SK-N-MC (cell line): Measurements from ENCODE around the gene SEPHS1.

Source experiments
- DNase-seq: peaks from one replicate; pipeline ENCODE4 v3.0.0-alpha.2; 2011; ENCODE audit warnings: low read depth, low spot score
- H3K27ac ChIP-seq: fragments of 200-600 bp; sonication (generic); 2 replicates; pipeline ENCODE4 v1.5.1; 2016; ENCODE audit warnings: mixed run types
- H3K36me3 ChIP-seq: fragments of 200-600 bp; sonication (generic); 2 replicates; pipeline ENCODE4 v1.6.1; 2017; ENCODE audit warnings: antibody characterized with exemption, low read length, mixed read lengths; ENCODE audit not compliant: insufficient read depth
- H3K4me3 ChIP-seq: fragments of 200-600 bp; sonication (generic); 2 replicates; pipeline ENCODE4 v1.5.1; 2016
- H3K9ac ChIP-seq: fragments of 200-600 bp; sonication (generic); 2 replicates; pipeline ENCODE4 v1.8.0; 2017; ENCODE audit warnings: mixed run types, mixed read lengths; ENCODE audit not compliant: insufficient read length
- H3K9me3 ChIP-seq: fragments of 200-600 bp; sonication (generic); 2 replicates; pipeline ENCODE4 v1.6.1; 2017; ENCODE audit warnings: low read depth, mild to moderate bottlenecking, antibody characterized with exemption, low read length, moderate library complexity, mixed read lengths
- EZH2 ChIP-seq: fragments of 200-600 bp; sonication (generic); IDR thresholded peaks from one replicate; pipeline ENCODE4 v1.6.1; 2017; ENCODE audit warnings: antibody characterized with exemption
- FOXP2 ChIP-seq: optimal IDR thresholded peaks from 2 replicates; pipeline ENCODE3; 2011; ENCODE audit warnings: mild to moderate bottlenecking, moderate library complexity; ENCODE audit not compliant: insufficient read depth; ENCODE audit errors: extremely low read length, control extremely low read depth
- POLR2AphosphoS5 ChIP-seq: IDR thresholded peaks from 2 replicates; pipeline ENCODE4 v1.6.1; 2012; ENCODE audit warnings: mild to moderate bottlenecking, low read depth, low read length, borderline replicate concordance

Gene SEPHS1

DNA sequence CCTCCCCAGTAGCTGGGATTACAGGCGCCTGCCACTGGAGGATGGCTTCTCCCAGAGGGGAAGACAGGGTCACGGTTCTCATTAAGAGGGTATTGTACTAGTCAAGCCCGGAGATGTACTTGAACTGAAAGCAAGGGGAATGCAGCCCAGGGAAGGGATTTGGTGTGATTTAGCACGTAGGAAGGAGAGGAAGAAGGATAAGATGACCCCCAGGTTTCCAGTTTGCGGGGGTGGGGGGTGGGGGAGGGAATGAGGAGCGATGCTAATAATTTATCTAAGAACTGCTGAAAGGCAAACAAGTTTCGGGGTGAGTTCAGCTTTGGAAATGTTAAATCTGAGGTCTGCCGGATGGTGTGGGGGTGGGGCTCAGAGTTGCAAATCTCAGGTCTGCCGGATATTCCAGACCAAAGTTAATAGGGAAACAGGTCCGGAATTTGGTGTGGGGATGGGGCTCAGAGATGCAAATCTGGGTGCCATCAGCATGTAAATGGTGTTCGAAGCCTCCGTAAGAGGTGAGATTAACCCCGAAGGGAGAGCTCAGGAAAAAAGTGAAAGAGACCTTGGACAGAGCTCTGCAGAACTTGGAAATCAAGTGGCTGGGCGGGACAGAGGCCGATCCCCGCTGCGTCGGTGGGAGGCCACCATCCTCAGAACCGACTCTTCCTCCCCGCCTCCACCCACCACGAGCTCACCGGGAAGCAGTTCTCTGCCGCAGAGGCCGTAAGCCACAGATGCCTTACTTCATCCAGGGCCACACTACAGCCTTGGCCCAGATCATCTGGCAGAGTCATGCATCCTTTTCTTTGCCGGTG is 1.6 kb upstream of the SEPHS1 start:
- no peak overlapping the region for H3K27ac ChIP-seq

DNA sequence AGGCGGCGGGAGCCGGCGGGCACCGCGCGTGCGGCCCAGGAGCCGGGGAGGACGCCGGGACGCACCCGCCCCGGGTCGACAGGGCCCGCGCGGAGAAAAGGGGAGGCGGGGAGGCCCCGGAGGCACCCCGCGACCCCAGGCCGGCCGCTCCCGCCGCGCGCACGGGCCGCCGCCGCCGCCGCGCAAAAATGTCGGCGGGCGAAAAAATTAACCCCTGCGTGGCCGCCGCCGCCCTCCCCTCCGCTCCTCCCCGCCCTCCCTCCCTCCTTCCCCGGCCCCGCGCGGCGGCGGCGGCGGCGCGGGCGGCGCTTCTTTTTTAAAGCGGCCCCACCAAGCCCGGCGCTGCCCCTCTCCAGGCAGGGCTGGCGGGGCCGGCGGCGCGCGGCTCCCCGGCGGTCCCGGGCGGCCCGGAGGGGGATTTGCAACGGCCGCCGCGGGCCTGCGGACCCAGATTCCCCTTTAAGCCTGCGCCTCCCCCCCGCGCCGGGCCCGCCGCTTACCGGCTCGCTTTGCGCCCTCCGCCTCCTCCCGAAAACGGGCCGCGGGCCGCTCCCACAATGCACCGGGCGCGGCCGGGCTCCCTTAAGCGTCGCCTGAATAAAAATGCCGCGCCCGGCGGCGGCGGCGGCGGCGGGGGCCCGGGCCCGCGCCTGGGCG is 465 bp downstream of the SEPHS1 start:
- peak overlapping the region; percentile 64; the same call in 1 of the 2 replicates for H3K4me3 ChIP-seq

More for the DNA sequence above, 1.6 kb upstream of the SEPHS1 start:
- TF ChIP-seq EZH2, result no peak
- no peak for TF ChIP-seq POLR2AphosphoS5
- no peak for TF ChIP-seq FOXP2
- H3K4me3 ChIP-seq, result no peak overlapping the region
- no peak overlapping the region for H3K9ac ChIP-seq
- no peak for DNase-seq
- no peaks in the 10 kb centered on the region for H3K36me3 ChIP-seq
- H3K9me3 ChIP-seq, result no peaks in the 10 kb centered on the region

DNA sequence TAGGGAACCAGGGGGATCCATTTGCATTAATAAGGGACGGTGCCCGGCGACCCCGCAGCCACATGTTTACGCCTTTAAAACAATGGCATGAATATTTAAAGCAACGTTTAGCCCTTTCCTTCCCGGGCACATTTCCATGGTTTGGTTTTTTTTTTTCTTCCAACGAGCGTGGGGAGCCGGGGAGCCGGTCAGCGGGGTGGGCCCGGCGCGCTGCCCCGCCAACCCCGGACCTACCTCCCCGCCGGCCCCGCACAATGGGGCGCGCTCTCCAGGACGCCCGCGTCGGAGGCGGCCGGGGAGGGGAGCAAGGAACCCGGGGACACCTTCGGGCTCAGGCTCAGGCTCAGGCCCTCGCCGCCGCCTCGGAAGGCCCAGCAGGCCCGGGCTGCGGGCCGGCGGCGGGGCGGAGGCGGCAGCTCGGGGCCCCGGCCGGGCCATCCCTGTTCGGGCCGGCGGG is 1.0 kb downstream of the SEPHS1 start:
- H3K9me3 ChIP-seq, result no peaks in the 10 kb centered on the region
- peak overlapping the region; percentile 76 for H3K9ac ChIP-seq
- DNase-seq, result no peak
- H3K36me3 ChIP-seq, result peaks cover 4% of the 10 kb centered on the region; the same call in 1 of the 2 replicates
- peak overlapping the region; percentile 80 for H3K4me3 ChIP-seq
- H3K27ac ChIP-seq, result 0 out of 2 replicates have a peak overlapping the region, but pooled peaks have one; percentile 19
- TF ChIP-seq POLR2AphosphoS5, result no peak
- no peak for TF ChIP-seq FOXP2
- TF ChIP-seq EZH2, result no peak

More for the DNA sequence above, 465 bp downstream of the SEPHS1 start:
- DNase-seq, result no peak
- Histone ChIP-seq H3K36me3 (peaks cover 4% of the 10 kb centered on the region; the same call in 1 of the 2 replicates), H3K9ac (peak overlapping the region; percentile 66), H3K27ac (0 out of 2 replicates have a peak overlapping the region, but pooled peaks have one; percentile 57), H3K9me3 (no peaks in the 10 kb centered on the region)
- no peak for TF ChIP-seq POLR2AphosphoS5
- no peak for TF ChIP-seq EZH2
- no peak for TF ChIP-seq FOXP2

GRCh38 chr10:13346283-13347042 is 1.6 kb downstream of the SEPHS1 start:
- TF ChIP-seq POLR2AphosphoS5, result no peak
- no peak for TF ChIP-seq EZH2
- no peak for TF ChIP-seq FOXP2
- Histone ChIP-seq H3K36me3 (peaks cover 4% of the 10 kb centered on the region; the same call in 1 of the 2 replicates), H3K9ac (peak overlapping the region; percentile 76), H3K27ac (0 out of 2 replicates have a peak overlapping the region, but pooled peaks have one; percentile 19), H3K9me3 (no peaks in the 10 kb centered on the region), H3K4me3 (peak overlapping the region; percentile 80)
- DNase-seq, result no peak

GRCh38 chr10:13340626-13341376 is 7.3 kb downstream of the SEPHS1 start:
- H3K9ac ChIP-seq, result no peak overlapping the region
- DNase-seq, result no peak
- no peaks in the 10 kb centered on the region for H3K9me3 ChIP-seq
- H3K36me3 ChIP-seq, result peaks cover 11% of the 10 kb centered on the region; the same call in 1 of the 2 replicates
- H3K27ac ChIP-seq, result no peak overlapping the region
- TF ChIP-seq EZH2 (no peak), POLR2AphosphoS5 (no peak), FOXP2 (no peak)
- H3K4me3 ChIP-seq, result no peak overlapping the region

DNA sequence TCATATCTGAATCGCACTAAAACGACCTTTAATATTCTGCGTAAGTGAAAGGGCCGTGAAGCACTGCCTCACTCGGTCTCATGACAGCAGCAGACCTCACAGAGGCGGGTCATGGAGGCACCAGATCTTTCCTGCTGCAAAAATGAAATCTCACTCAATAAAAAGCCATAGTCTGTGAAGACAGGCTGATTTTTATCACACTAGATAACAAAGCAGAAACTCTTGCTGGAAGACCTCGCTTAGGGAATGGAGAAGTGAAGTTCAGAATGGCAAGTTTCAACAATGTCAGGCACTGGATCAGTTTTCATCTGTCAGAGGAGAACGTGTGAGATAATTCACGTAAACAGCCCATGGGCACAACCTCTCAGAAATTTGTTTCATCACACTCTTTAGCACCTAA is 8.0 kb downstream of the SEPHS1 start:
- Histone ChIP-seq H3K4me3 (no peak overlapping the region), H3K36me3 (peaks cover 11% of the 10 kb centered on the region; the same call in 1 of the 2 replicates), H3K27ac (no peak overlapping the region), H3K9ac (no peak overlapping the region), H3K9me3 (no peaks in the 10 kb centered on the region)
- DNase-seq, result no peak
- TF ChIP-seq POLR2AphosphoS5, result no peak
- no peak for TF ChIP-seq FOXP2
- no peak for TF ChIP-seq EZH2

GRCh38 chr10:13338390-13339110 is 9.5 kb downstream of the SEPHS1 start:
- H3K4me3 ChIP-seq, result peak overlapping the region; percentile 60
- peak; percentile 68 for DNase-seq
- H3K27ac ChIP-seq, result peak overlapping the region; percentile 64
- H3K9me3 ChIP-seq, result no peaks in the 10 kb centered on the region
- H3K9ac ChIP-seq, result no peak overlapping the region
- TF ChIP-seq POLR2AphosphoS5, result no peak; the same call in 1 of the 2 replicates
- no peak for TF ChIP-seq EZH2
- no peak for TF ChIP-seq FOXP2
- H3K36me3 ChIP-seq, result peaks cover 7% of the 10 kb centered on the region; the same call in 1 of the 2 replicates
